NCI-H146 treated with DMSO at 0.1 percent for 48 hours (cell line): ENCODE measurements around the gene CDH4.

Source experiments
- DNase-seq: peaks from one replicate; lab custom pipeline; 2025; ENCODE audit not compliant: unreplicated experiment; lab: John Stamatoyannopoulos, UW

Gene CDH4

GRCh38 chr20:61590236-61590635, 338.2 kb downstream of the CDH4 start:
- DNase-seq: no peak

- no peak for DNase-seq
These were observed 341.5 kb downstream of the CDH4 start for GRCh38 chr20:61593516-61593915.

- DNase-seq: no peak
These were observed 342.1 kb downstream of the CDH4 start for GRCh38 chr20:61594198-61594597.

- no peak for DNase-seq
These were observed 343.2 kb downstream of the CDH4 start for GRCh38 chr20:61595216-61595615.

- no peak for DNase-seq
These were observed 344.7 kb downstream of the CDH4 start for GRCh38 chr20:61596687-61597330.

GRCh38 chr20:61597996-61598395, 345.9 kb downstream of the CDH4 start:
- DNase-seq: no peak

GRCh38 chr20:61598586-61598985, 346.5 kb downstream of the CDH4 start:
- no peak for DNase-seq

GRCh38 chr20:61599061-61599531, 347.0 kb downstream of the CDH4 start:
- no peak for DNase-seq

GRCh38 chr20:61599541-61599992, 347.5 kb downstream of the CDH4 start:
- DNase-seq: no peak

GRCh38 chr20:61600016-61600415, 348.0 kb downstream of the CDH4 start:
- no peak for DNase-seq

GRCh38 chr20:61601361-61601760, 349.3 kb downstream of the CDH4 start:
- DNase-seq: no peak

GRCh38 chr20:61601853-61602252, 349.8 kb downstream of the CDH4 start:
- no peak for DNase-seq

GRCh38 chr20:61603715-61604114, 351.7 kb downstream of the CDH4 start:
- DNase-seq: no peak

- no peak for DNase-seq
These were observed 352.5 kb downstream of the CDH4 start for GRCh38 chr20:61604549-61604948.

GRCh38 chr20:61605283-61605682, 353.2 kb downstream of the CDH4 start:
- no peak for DNase-seq

- DNase-seq: no peak
These were observed 353.9 kb downstream of the CDH4 start for GRCh38 chr20:61605862-61606557.

GRCh38 chr20:61608275-61609085, 356.4 kb downstream of the CDH4 start:
- DNase-seq: no peak

GRCh38 chr20:61609461-61609860, 357.4 kb downstream of the CDH4 start:
- no peak for DNase-seq

- DNase-seq: no peak
These were observed 359.5 kb downstream of the CDH4 start for GRCh38 chr20:61611401-61612180.

- no peak for DNase-seq
These were observed 362.1 kb downstream of the CDH4 start for GRCh38 chr20:61613917-61614705.
